ENCODE measurements around the gene CDH24.

CDH24 gene, protein sequence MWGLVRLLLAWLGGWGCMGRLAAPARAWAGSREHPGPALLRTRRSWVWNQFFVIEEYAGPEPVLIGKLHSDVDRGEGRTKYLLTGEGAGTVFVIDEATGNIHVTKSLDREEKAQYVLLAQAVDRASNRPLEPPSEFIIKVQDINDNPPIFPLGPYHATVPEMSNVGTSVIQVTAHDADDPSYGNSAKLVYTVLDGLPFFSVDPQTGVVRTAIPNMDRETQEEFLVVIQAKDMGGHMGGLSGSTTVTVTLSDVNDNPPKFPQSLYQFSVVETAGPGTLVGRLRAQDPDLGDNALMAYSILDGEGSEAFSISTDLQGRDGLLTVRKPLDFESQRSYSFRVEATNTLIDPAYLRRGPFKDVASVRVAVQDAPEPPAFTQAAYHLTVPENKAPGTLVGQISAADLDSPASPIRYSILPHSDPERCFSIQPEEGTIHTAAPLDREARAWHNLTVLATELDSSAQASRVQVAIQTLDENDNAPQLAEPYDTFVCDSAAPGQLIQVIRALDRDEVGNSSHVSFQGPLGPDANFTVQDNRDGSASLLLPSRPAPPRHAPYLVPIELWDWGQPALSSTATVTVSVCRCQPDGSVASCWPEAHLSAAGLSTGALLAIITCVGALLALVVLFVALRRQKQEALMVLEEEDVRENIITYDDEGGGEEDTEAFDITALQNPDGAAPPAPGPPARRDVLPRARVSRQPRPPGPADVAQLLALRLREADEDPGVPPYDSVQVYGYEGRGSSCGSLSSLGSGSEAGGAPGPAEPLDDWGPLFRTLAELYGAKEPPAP

DNA sequence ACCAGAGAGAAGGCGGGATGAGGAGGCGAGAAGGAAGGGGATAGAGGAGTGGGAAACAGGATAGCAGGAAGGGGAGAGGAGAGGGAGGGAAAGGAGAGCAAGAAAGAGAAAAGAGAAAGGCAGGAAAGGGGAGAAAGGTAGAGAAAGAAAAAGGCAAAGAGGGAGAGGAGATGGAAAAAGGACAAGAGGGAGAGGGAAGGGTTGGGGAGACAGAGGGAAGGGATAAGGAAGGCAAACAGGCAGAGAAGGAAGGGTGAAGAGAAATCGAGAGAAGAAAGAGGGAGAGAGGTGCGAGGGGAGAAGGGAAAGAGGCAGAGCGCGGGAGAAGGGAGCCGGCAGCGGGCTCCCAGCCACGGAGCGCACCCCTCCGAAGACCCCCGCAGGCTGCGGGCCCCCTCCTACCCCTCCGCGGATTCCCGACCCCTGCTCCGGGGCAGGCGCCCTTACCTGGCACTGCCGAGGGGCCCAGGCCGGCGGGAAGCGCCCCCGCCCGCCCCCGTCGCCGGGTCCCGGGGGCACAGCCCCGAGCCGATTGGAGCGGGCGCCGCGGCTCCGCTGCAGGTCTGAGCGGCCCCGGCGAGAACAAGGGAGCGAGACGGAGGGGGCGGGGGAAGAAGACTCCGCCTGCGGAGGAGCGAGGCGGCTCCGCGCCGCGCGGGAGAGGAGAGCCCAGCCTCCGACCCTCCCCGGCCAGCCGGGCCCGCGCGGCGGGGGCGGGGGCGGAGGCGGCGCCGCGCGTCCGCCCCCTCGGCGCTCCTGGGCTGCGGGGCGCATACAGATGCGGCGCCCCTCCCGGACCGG, at the start of gene CDH24:
Gene CDH24, minus strand, starts transcription at position 565 of the 801 bp plus-strand sequence. CDS start 1,787 bp downstream, outside the sequence.
- TF ChIP-seq, protein P1, sequence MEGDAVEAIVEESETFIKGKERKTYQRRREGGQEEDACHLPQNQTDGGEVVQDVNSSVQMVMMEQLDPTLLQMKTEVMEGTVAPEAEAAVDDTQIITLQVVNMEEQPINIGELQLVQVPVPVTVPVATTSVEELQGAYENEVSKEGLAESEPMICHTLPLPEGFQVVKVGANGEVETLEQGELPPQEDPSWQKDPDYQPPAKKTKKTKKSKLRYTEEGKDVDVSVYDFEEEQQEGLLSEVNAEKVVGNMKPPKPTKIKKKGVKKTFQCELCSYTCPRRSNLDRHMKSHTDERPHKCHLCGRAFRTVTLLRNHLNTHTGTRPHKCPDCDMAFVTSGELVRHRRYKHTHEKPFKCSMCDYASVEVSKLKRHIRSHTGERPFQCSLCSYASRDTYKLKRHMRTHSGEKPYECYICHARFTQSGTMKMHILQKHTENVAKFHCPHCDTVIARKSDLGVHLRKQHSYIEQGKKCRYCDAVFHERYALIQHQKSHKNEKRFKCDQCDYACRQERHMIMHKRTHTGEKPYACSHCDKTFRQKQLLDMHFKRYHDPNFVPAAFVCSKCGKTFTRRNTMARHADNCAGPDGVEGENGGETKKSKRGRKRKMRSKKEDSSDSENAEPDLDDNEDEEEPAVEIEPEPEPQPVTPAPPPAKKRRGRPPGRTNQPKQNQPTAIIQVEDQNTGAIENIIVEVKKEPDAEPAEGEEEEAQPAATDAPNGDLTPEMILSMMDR (IDR thresholded peaks at IDR 0.05; ENCODE audit: low read depth, low read length) = no peak
- H3K4me3 ChIP-seq (ENCODE audit: low read depth, low read length) = peak within 1 kb of the TSS; percentile 63

DNA sequence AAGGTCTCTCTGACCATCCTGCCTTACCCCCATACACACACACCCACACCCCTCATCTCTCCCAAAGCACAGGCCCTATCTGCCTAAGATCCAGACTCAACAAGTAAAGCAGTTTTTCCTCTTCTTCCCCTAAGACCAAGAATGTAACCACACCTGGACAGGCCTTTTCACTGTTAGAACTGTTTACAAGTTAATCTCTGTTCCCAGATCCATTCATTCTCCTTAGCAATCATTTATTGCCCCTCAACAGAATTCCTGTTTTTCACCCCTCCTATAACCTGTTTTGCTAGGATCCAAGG, 49.4 kb upstream of the CDH24 start:
- H3K4me3 ChIP-seq (ENCODE audit: low read depth, low read length) = no peak overlapping the region
- TF ChIP-seq, protein P1 (IDR thresholded peaks at IDR 0.05; ENCODE audit: low read depth, low read length) = no peak

DNA sequence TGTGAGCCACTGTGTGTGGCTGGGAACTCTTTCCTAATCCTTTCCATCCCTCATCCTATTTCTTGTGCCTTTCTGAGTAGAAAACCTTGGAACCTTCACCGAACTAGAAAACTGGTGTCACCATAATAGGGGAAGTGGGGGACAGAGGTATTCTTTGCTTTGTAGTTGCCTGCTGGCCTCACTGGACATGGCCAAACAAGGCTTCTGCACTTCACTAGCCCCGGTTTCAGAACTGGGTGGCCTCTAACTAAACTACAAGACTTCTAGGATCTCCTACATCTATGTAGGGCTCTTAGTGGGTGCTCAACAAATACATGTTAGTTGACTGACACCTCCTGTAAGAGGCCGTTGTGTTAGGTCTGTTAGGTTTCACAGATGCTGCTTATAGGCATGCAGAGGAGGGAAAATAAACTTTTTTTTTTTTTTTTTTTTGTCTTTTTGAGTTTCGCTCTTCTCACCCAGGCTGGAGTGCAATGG, 48.1 kb upstream of the CDH24 start:
- TF ChIP-seq, protein P1 (IDR thresholded peaks at IDR 0.05; ENCODE audit: low read depth, low read length) = no peak
- H3K4me3 ChIP-seq (ENCODE audit: low read depth, low read length) = no peak overlapping the region

DNA sequence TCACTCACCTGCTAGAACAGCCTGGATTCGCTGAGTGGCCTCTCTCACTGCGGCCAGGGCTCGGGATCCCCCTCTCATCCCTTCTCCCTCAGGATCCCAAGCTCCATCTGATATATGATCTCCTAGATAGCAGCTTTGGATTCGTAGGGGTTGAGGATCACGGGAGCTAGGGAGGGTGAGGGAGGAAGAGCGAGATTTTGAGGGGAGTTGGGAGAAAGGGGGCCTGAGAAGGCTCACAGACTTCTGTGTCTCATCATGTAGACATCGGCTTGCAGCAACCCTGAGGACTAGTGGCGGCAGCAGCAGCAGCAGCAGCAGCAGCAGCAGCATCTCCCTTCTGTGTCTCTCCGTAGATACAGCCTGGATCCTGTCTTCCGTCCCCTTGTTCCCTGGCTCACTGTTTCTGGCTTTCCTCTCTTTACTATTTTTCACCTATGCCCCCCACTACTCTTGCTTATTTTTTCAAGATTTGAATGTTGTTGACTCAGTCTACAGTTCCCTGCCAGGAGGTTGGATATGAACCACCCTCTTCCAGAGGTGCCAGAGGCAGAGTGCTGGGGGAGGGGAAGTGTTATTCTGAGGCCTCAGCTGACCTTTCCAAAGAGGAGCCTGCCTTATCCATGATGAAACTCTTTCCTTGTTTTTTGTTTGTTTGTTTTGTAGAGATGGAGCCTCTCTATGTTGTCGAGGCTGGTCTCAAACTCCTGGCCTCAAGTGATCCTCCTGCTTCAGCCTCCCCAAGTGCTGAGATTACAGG, 47.4 kb upstream of the CDH24 start, which contains the start of gene CIROP:
Gene CIROP, minus strand, starts transcription at position 399 of the 757 bp plus-strand sequence. Its CDS starts 69 bp downstream, at position 330.
- TF ChIP-seq, protein P1 (IDR thresholded peaks at IDR 0.05; ENCODE audit: low read depth, low read length) = no peak
- H3K4me3 ChIP-seq (ENCODE audit: low read depth, low read length) = no peak within 1 kb of the TSS

DNA sequence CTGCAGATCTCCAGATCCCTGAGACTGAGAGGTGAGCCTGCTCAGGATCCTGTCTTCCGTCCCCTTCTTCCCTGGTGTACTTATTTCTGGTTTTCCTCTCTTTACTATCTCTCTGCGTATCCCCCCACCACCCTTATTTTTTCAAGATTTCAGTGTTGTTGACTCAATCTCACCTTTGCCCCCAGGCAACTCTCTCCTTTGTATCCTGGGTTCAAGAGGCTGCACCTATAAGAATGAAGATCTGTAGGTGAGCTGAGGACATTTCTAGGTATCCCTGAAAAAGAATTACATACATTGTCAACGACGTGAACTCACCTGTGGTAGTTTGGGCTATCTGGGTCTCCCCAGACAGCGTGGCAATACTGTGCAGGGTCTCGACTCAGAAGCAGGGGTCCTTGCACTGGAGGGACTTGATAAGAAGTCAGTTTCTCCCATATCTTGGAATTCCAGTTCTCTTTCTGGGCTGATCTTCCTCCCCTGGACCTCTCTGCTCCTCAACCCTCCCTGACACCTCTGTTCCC, 46.8 kb upstream of the CDH24 start:
- TF ChIP-seq, protein P1 (IDR thresholded peaks at IDR 0.05; ENCODE audit: low read depth, low read length) = no peak

DNA sequence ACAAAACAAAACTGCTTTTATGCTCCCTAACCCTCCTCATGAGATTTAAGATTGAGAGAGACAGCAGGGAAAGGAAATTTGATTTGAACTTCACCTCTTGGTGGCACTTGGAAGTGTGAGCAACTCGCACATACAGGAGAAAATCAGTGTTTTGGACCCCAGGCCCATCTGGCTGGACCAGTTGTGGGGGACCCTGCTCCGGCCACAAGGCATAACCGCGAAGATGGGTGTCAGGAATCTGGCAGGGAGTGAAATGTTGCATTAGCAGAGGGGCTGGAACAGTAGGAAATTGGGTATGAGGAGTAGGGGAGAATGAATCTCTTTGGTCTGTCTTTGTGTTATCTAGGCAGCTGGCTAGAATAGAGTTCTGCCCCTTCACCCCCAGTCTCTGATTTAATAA, 46.3 kb upstream of the CDH24 start:
- H3K4me3 ChIP-seq (ENCODE audit: low read depth, low read length) = no peak overlapping the region
- TF ChIP-seq, protein P1 (IDR thresholded peaks at IDR 0.05; ENCODE audit: low read depth, low read length) = no peak

More for the DNA sequence above, 46.8 kb upstream of the CDH24 start:
- H3K4me3 ChIP-seq (ENCODE audit: low read depth, low read length) = no peak overlapping the region
